ENCODE data around the gene PAMR1. TPM values are rescaled to one million over a fixed set of nuclear protein-coding genes. Genes with fewer than 3 reads are reported as not detected.

Gene PAMR1
- total and polyA plus RNA-seq, 2 donors (not counting 1 experiment from before 2014, with no cell fraction given): 120 to 159 TPM

DNA sequence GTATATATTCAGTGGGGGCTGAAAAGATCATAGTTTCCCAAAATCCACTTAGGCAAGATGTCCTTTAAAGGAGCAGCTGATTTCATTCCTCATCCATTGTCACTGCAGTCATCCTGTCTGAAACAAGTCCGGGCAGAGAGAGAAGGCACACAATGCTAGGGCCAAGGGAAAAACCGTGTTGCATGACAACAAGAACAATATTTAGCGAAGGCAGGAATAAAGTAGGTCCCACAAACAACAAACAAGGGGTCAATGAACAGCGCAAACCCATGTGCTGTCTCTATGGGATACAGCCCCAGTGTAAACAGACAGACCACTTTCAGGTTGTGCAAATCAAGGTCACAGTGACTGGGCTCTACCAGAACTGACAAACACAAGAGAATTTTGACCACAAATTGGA, 9.0 kb downstream of the PAMR1 start:
- H3K4me1 ChIP-seq (ENCODE audit: control insufficient read depth, extremely low read depth, insufficient read depth, low read length): peaks cover 12% of the 10 kb centered on the region
- no peaks in the 10 kb centered on the region for H3K36me3 ChIP-seq (ENCODE audit: control insufficient read depth, insufficient read depth, low read length)
- no peaks in the 10 kb centered on the region for H3K27me3 ChIP-seq (ENCODE audit: control insufficient read depth, insufficient read depth, low read length)
- H3K79me2 ChIP-seq (ENCODE audit: control insufficient read depth, insufficient read depth, low read length): peaks cover 5% of the 10 kb centered on the region
- no peak overlapping the region for H3K4me2 ChIP-seq (ENCODE audit: extremely low read depth, insufficient read depth, low read length)
- H3K27ac ChIP-seq (ENCODE audit: insufficient read depth, low read length): no peak overlapping the region
- no peak for DNase-seq (ENCODE audit: low read depth in 2 of 2)
- TF ChIP-seq, protein P1, sequence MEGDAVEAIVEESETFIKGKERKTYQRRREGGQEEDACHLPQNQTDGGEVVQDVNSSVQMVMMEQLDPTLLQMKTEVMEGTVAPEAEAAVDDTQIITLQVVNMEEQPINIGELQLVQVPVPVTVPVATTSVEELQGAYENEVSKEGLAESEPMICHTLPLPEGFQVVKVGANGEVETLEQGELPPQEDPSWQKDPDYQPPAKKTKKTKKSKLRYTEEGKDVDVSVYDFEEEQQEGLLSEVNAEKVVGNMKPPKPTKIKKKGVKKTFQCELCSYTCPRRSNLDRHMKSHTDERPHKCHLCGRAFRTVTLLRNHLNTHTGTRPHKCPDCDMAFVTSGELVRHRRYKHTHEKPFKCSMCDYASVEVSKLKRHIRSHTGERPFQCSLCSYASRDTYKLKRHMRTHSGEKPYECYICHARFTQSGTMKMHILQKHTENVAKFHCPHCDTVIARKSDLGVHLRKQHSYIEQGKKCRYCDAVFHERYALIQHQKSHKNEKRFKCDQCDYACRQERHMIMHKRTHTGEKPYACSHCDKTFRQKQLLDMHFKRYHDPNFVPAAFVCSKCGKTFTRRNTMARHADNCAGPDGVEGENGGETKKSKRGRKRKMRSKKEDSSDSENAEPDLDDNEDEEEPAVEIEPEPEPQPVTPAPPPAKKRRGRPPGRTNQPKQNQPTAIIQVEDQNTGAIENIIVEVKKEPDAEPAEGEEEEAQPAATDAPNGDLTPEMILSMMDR (conservative IDR thresholded peaks at IDR 0.05 in 1 of 2, IDR thresholded peaks at IDR 0.05 in 1 of 2; ENCODE audit: low read depth in 1 of 2, low read length in 2 of 2): no peak
- TF ChIP-seq EZH2 (IDR thresholded peaks at IDR 0.05; ENCODE audit: low read length, missing control alignments): no peak
- H3K4me3 ChIP-seq (replicated peaks in 1 of 4; ENCODE audit: control extremely low read depth in 1 of 4, insufficient read depth in 1 of 4, low read depth in 3 of 4, low read length in 4 of 4): no peak overlapping the region
- H3K9me3 ChIP-seq (ENCODE audit: control insufficient read depth, insufficient read depth, low read depth, low read length): no peaks in the 10 kb centered on the region
- no peak overlapping the region for H3K9ac ChIP-seq (ENCODE audit: insufficient read depth, low read length)
- H2AFZ ChIP-seq (ENCODE audit: low read length): no peak overlapping the region
- no peaks in the 10 kb centered on the region for H4K20me1 ChIP-seq (ENCODE audit: control insufficient read depth, extremely low read depth, insufficient read depth, low read length)

DNA sequence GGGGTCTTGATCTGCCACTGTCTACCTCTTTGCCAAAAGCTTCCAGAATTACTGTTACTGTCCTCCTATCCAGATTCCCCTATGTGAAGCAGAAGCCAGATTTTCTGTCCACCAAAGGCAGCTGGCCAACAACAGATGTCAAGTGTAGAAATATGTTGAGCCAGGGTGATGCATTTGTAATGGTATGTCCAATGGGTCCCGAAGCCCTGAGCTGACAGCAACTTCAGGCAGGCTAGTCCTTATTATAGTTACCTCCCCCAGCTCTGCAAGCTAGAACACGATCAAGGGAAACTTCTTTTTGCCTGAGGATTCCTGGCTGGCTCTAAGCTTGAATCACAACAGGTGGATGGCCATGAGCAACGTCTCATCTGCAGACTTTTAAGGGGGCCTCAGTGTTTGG, 10.2 kb downstream of the PAMR1 start:
- no peak for TF ChIP-seq EZH2 (IDR thresholded peaks at IDR 0.05; ENCODE audit: low read length, missing control alignments)
- TF ChIP-seq, protein P1 (conservative IDR thresholded peaks at IDR 0.05 in 1 of 2, IDR thresholded peaks at IDR 0.05 in 1 of 2; ENCODE audit: low read depth in 1 of 2, low read length in 2 of 2): no peak
- Histone ChIP-seq H3K4me2 (ENCODE audit: extremely low read depth, insufficient read depth, low read length) (no peak overlapping the region), H2AFZ (ENCODE audit: low read length) (no peak overlapping the region), H3K9me3 (ENCODE audit: control insufficient read depth, insufficient read depth, low read depth, low read length) (no peaks in the 10 kb centered on the region), H3K9ac (ENCODE audit: insufficient read depth, low read length) (no peak overlapping the region), H3K4me1 (ENCODE audit: control insufficient read depth, extremely low read depth, insufficient read depth, low read length) (peaks cover 15% of the 10 kb centered on the region), H3K27me3 (ENCODE audit: control insufficient read depth, insufficient read depth, low read length) (no peaks in the 10 kb centered on the region), H3K27ac (ENCODE audit: insufficient read depth, low read length) (no peak overlapping the region), H4K20me1 (ENCODE audit: control insufficient read depth, extremely low read depth, insufficient read depth, low read length) (no peaks in the 10 kb centered on the region), H3K4me3 (replicated peaks in 1 of 4; ENCODE audit: control extremely low read depth in 1 of 4, insufficient read depth in 1 of 4, low read depth in 3 of 4, low read length in 4 of 4) (no peak overlapping the region), H3K79me2 (ENCODE audit: control insufficient read depth, insufficient read depth, low read length) (peaks cover 4% of the 10 kb centered on the region), H3K36me3 (ENCODE audit: control insufficient read depth, insufficient read depth, low read length) (no peaks in the 10 kb centered on the region)
- peak; percentile 73 to 89 for DNase-seq (ENCODE audit: low read depth in 2 of 2)

DNA sequence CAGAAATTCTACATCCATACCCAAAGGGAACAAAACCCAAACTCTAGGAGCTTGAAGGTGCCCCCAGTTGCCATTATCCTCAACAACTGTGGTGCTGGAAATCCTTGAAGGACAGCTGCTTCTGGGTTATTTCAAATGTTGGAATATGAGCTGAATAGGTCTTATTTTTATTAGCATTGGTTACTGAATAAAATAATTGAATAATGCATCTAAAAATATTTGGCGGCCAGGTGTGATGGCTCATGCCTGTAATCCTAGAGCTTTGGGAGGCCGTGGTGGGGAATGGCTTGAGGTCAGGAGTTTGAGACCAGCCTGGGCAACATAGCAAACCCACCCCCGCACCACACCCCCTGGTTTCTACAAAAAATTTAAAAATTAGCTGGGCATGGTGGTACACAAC, 10.9 kb downstream of the PAMR1 start:
- Histone ChIP-seq H3K4me3 (replicated peaks in 1 of 4; ENCODE audit: control extremely low read depth in 1 of 4, insufficient read depth in 1 of 4, low read depth in 3 of 4, low read length in 4 of 4) (no peak overlapping the region), H3K27me3 (ENCODE audit: control insufficient read depth, insufficient read depth, low read length) (no peaks in the 10 kb centered on the region), H3K4me1 (ENCODE audit: control insufficient read depth, extremely low read depth, insufficient read depth, low read length) (peaks cover 15% of the 10 kb centered on the region), H3K9me3 (ENCODE audit: control insufficient read depth, insufficient read depth, low read depth, low read length) (no peaks in the 10 kb centered on the region), H2AFZ (ENCODE audit: low read length) (no peak overlapping the region), H3K9ac (ENCODE audit: insufficient read depth, low read length) (no peak overlapping the region), H4K20me1 (ENCODE audit: control insufficient read depth, extremely low read depth, insufficient read depth, low read length) (no peaks in the 10 kb centered on the region), H3K36me3 (ENCODE audit: control insufficient read depth, insufficient read depth, low read length) (no peaks in the 10 kb centered on the region), H3K27ac (ENCODE audit: insufficient read depth, low read length) (no peak overlapping the region), H3K4me2 (ENCODE audit: extremely low read depth, insufficient read depth, low read length) (no peak overlapping the region), H3K79me2 (ENCODE audit: control insufficient read depth, insufficient read depth, low read length) (peaks cover 4% of the 10 kb centered on the region)
- TF ChIP-seq, protein P1 (conservative IDR thresholded peaks at IDR 0.05 in 1 of 2, IDR thresholded peaks at IDR 0.05 in 1 of 2; ENCODE audit: low read depth in 1 of 2, low read length in 2 of 2): no peak
- TF ChIP-seq EZH2 (IDR thresholded peaks at IDR 0.05; ENCODE audit: low read length, missing control alignments): no peak
- no peak for DNase-seq (ENCODE audit: low read depth in 2 of 2)

Measured in fibroblast of lung (primary cell).